ENCODE results near the gene SLC35F1.

SLC35F1 gene

DNA sequence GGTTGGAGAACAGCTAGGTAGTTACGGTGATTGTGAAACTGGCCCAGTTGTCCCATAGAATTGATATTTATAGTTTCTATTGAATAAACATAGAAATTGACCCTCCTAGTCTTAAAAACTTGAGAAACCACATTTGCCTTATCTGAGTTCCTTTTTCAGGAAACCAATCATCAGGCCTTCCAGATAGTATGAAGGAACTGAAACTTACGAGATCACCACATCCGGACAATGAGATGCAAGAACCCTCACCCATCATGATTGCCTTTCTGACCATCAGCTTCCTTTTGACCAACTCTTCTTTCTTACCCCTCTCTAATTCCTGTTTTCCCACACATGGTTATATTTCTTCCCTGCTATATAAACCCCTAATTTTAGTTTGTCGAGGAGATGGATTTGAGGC is 21.8 kb downstream of the SLC35F1 start:
- TF ChIP-seq, protein P1, sequence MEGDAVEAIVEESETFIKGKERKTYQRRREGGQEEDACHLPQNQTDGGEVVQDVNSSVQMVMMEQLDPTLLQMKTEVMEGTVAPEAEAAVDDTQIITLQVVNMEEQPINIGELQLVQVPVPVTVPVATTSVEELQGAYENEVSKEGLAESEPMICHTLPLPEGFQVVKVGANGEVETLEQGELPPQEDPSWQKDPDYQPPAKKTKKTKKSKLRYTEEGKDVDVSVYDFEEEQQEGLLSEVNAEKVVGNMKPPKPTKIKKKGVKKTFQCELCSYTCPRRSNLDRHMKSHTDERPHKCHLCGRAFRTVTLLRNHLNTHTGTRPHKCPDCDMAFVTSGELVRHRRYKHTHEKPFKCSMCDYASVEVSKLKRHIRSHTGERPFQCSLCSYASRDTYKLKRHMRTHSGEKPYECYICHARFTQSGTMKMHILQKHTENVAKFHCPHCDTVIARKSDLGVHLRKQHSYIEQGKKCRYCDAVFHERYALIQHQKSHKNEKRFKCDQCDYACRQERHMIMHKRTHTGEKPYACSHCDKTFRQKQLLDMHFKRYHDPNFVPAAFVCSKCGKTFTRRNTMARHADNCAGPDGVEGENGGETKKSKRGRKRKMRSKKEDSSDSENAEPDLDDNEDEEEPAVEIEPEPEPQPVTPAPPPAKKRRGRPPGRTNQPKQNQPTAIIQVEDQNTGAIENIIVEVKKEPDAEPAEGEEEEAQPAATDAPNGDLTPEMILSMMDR (IDR thresholded peaks at IDR 0.05), result no peak

DNA sequence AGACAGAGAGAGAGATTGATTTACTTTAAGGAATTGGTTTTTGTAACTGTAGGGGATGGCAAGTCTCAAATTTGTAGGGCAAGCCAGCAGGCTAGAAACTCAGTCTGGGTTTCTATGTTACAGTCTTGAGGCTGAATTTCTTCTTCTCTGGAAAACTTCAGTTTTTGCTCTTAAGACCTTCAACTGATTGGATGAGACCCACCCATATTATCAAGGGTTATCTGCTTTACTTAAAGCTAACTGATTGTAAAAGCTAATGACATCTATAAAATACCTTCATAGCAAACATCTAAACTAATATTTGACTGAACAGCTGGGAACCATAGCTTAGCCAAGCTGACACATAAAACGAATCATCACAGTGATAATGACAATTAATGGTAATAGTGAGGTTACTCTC is 22.4 kb downstream of the SLC35F1 start:
- TF ChIP-seq, protein P1 (IDR thresholded peaks at IDR 0.05), result no peak

DNA sequence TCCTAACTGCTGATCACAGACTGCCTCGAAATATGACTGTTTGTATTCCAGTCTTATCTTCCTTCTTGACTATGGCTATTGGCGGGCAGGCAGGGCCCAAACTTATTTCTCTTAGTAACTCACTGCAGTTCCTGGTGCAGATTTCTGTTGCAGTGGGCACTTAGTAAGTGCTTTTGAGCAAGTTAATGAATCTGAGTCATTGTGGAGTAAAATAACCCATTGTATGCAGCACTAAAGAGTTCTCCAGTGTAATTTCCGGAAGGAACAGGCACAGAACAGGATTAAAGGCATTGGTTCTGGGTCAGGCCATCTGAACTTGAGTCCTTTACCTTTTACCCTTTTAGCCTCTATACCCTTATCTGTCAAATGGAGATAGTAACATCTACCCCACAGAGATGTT is 23.6 kb downstream of the SLC35F1 start:
- TF ChIP-seq, protein P1 (IDR thresholded peaks at IDR 0.05), result no peak

DNA sequence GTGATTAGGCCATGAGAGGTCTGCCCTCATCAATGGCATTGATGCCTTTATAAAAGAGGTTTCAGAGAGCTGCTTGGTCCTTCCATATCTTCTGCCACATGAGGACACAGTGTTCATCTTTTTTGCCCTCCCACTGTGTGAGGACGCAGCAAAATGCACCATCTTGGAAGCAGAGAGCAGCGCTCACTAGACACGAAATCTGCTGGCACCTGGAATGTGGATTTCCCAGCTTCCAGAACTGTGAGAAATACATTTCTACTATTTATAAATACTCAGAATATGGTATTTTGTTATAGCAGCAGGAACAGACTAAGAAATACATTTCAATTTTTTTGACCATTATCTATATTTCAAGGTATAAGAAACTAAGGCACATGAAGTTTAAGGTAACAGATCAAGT is 24.9 kb downstream of the SLC35F1 start:
- TF ChIP-seq, protein P1 (IDR thresholded peaks at IDR 0.05), result no peak

DNA sequence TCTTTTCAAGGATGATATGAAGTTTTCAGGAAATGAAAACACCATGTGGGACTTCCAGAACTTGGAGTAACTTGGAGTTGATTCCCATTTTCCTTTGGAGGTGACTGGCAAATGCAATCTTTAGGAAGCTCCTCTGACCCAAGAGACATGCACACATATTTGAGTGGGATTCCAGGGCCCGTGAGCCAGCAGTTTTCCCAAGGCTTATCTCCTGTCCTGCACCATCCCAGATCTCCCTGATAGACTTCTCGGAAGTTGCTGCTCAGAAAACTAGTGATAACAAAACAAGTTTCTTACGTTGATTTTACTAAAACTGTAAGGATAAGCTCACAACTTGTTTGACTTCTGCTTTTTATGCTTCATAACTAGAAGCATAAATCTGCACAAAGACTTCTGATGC is 25.6 kb downstream of the SLC35F1 start:
- TF ChIP-seq, protein P1 (IDR thresholded peaks at IDR 0.05), result no peak

DNA sequence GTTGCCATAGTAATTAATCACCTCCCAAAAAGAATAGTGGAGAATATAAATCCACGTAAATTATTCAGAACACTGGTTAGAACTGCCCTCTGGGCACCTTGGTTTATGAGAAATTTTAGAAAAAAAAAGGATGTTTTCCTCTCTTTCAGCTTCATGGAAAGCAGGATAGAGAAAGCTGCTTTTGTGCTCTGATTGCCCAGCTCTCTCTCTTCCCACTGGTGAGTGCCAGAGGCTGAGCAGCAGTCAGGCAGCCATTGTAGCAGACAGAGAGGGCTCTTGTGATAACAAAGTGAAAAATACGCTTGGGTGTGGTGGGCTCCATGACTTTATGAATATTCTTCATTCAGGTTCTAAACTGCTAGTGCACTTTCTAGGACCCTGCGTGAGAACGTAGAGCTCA is 26.4 kb downstream of the SLC35F1 start:
- TF ChIP-seq, protein P1 (IDR thresholded peaks at IDR 0.05), result no peak

DNA sequence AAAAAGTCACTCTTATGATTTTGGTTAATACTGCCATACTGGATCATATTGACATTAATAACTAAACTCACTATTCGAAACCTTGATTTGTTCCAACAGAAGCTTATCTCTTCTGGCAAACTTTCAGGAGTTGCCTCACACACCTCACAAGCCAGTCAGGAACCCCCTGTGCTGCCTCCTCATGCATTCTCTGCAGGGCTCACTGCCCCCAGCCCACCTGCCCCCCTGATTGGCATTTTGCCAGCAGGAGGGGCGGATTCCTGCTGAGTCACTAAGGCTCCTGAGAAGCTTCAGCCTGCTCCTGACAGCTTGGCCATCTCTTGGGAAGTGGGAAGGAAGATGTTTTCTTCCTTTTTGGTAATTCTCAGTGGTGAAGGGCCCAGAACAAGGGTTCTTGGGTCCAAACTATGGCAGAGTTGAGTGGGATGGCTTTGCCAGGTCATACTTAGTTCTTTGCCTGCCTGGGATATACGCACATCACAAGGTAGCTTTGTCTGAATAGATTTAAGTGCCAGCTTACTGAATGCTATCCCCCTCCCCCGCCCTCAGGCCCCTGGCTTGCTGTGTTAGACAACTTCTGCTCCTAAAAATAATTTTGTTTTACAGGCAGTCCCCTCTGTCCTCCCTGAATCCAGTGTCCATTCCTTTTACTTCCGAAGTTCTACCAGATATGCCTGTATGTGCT is 31.4 kb downstream of the SLC35F1 start:
- TF ChIP-seq, protein P1 (IDR thresholded peaks at IDR 0.05), result no peak

DNA sequence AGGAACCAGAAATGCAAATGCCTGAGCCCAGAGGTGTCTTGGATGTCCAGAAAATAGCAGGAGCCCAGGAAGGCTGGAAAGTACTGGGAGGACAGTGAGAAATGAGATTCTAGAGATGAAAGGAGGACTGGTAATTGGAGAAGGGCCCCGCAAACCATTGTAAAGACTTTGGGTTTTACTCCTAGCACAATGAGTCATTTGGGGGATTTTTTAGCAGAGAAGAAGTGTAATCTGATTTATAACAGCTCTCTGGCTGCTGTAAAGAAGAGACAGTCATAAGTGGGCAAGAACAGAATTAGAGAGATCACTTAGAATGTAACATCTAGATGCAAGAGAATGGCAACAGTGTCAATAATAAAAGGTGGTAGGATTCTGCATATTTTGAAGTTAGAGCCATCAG is 40.2 kb downstream of the SLC35F1 start:
- TF ChIP-seq, protein P1 (IDR thresholded peaks at IDR 0.05), result no peak
